Ovary (tissue), 3 donors: ENCODE results near the gene AMMECR1.

Source experiments
- CTCF ChIP-seq, 3 donors: fragments of 450-650 bp in 2 of 3; fragments of 200-600 bp in 1 of 3; IDR thresholded peaks; one replicate each; pipeline versions ENCODE4 v1.5.1 to v1.8.0; 2016 to 2022; ENCODE audit warnings: antibody characterized with exemption in 3 of 3, mild to moderate bottlenecking in 1 of 3
- POLR2A ChIP-seq: fragments of 450-650 bp; IDR thresholded peaks from one replicate; pipeline ENCODE4 v1.6.1; 2017; ENCODE audit warnings: antibody characterized with exemption, mild to moderate bottlenecking, moderate library complexity
- donor health status: DM: no; HTN: no; CAD: no.

- TF ChIP-seq POLR2A = no peak
- no peak for TF ChIP-seq CTCF (IDR thresholded peaks at IDR 0.05)
Observed at GRCh38 chrX:110172215-110172614, 145.7 kb downstream of the AMMECR1 start.
